MM.1S (cell line): Measurements from ENCODE around the gene COL3A1.

Experiments
- DNase-seq: peaks from one replicate; pipeline ENCODE4 v3.0.0-alpha.2; 2015
- H2AFZ ChIP-seq: fragments of 300-600 bp; sonication (generic); 2 replicates; pipeline ENCODE4 v1.6.0; 2016; ENCODE audit warnings: antibody characterized with exemption, low read length
- H3F3A ChIP-seq: fragments of 300-600 bp; sonication (generic); 2 replicates; pipeline ENCODE4 v1.6.1; 2016; ENCODE audit warnings: mild to moderate bottlenecking, antibody characterized with exemption, low read length, moderate library complexity, mixed read lengths; ENCODE audit not compliant: insufficient read depth
- H3K27ac ChIP-seq: fragments of 300-600 bp; sonication (generic); 2 replicates; pipeline ENCODE4 v1.5.1; 2016; ENCODE audit warnings: mild to moderate bottlenecking, low read length
- H3K27me3 ChIP-seq: fragments of 300-600 bp; sonication (generic); replicated peaks from 2 replicates; pipeline ENCODE4 v1.6.0; 2016; ENCODE audit warnings: low read length; ENCODE audit not compliant: insufficient read depth
- H3K36me3 ChIP-seq: fragments of 300-600 bp; sonication (generic); replicated peaks from 2 replicates; pipeline ENCODE4 v1.6.1; 2016; ENCODE audit warnings: mild to moderate bottlenecking, low read length, mixed read lengths; ENCODE audit not compliant: insufficient read depth
- H3K4me1 ChIP-seq: fragments of 300-600 bp; sonication (generic); 2 replicates; pipeline ENCODE4 v1.6.1; 2016; ENCODE audit warnings: low read length, mixed read lengths
- H3K4me2 ChIP-seq: fragments of 300-600 bp; sonication (generic); 2 replicates; pipeline ENCODE4 v1.6.0; 2016; ENCODE audit warnings: low read depth, low read length
- H3K4me3 ChIP-seq: fragments of 300-600 bp; sonication (generic); 2 replicates; pipeline ENCODE4 v1.5.1; 2016; ENCODE audit warnings: low read length, mixed read lengths
- H3K79me2 ChIP-seq: fragments of 300-600 bp; sonication (generic); 2 replicates; pipeline ENCODE4 v1.6.1; 2016; ENCODE audit warnings: mixed run types, low read length, mixed read lengths
- H3K9ac ChIP-seq: fragments of 300-600 bp; sonication (generic); 2 replicates; pipeline ENCODE4 v1.6.1; 2016; ENCODE audit warnings: low read length, mixed read lengths
- H3K9me2 ChIP-seq: fragments of 300-600 bp; sonication (generic); replicated peaks from 2 replicates; pipeline ENCODE4 v1.6.1; 2016; ENCODE audit warnings: mild to moderate bottlenecking, low read length, mixed read lengths; ENCODE audit not compliant: insufficient read depth
- H3K9me3 ChIP-seq: fragments of 300-600 bp; sonication (generic); replicated peaks from 2 replicates; pipeline ENCODE4 v1.6.1; 2016; ENCODE audit warnings: mild to moderate bottlenecking, low read length, mixed read lengths; ENCODE audit not compliant: insufficient read depth
- H4K20me1 ChIP-seq: fragments of 300-600 bp; sonication (generic); 2 replicates; pipeline ENCODE4 v1.6.1; 2016; ENCODE audit warnings: mild to moderate bottlenecking, low read length, moderate library complexity, mixed read lengths; ENCODE audit not compliant: insufficient read depth
- EZH2 ChIP-seq: fragments of 300-600 bp; sonication (generic); optimal IDR thresholded peaks from 2 replicates; pipeline ENCODE3; 2017; ENCODE audit warnings: low read depth, mild to moderate bottlenecking, antibody characterized with exemption, low read length, mixed read lengths
- EZH2phosphoT487 ChIP-seq: fragments of 300-600 bp; sonication (generic); IDR thresholded peaks from 2 replicates; pipeline ENCODE4 v1.6.1; 2018; ENCODE audit warnings: antibody characterized with exemption, low read length
- TF ChIP-seq, protein P1 (sequence below): fragments of 300-600 bp; sonication (generic); IDR thresholded peaks from 2 replicates; pipeline ENCODE4 v1.5.1; 2016; ENCODE audit warnings: antibody characterized with exemption, low read length, mixed read lengths

COL3A1 gene

DNA sequence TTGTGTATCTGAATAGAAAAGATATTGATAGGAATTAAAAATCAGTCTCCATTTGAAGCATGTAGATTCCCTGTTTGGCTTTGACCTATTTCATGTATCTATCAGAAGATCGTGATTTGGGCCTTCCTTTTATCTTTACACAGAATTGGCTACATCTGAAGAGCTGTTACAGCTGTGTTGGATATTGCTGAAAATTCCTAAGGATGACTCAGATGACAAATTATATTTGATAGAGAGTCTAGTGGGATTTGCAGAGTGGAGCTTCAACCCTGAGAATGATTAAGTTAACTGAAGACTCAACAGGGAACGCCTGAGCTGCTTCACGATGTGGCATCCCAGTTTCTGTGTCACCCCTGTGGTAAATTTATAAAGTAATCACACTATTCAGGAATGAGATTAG is 4.9 kb upstream of the COL3A1 start:
- no peaks in the 10 kb centered on the region; the same call in 1 of the 2 replicates for H4K20me1 ChIP-seq
- TF ChIP-seq EZH2phosphoT487 = no peak
- TF ChIP-seq, protein P1, sequence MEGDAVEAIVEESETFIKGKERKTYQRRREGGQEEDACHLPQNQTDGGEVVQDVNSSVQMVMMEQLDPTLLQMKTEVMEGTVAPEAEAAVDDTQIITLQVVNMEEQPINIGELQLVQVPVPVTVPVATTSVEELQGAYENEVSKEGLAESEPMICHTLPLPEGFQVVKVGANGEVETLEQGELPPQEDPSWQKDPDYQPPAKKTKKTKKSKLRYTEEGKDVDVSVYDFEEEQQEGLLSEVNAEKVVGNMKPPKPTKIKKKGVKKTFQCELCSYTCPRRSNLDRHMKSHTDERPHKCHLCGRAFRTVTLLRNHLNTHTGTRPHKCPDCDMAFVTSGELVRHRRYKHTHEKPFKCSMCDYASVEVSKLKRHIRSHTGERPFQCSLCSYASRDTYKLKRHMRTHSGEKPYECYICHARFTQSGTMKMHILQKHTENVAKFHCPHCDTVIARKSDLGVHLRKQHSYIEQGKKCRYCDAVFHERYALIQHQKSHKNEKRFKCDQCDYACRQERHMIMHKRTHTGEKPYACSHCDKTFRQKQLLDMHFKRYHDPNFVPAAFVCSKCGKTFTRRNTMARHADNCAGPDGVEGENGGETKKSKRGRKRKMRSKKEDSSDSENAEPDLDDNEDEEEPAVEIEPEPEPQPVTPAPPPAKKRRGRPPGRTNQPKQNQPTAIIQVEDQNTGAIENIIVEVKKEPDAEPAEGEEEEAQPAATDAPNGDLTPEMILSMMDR = no peak
- TF ChIP-seq EZH2 = no peak
- no peaks in the 10 kb centered on the region for H3K4me1 ChIP-seq
- H3K36me3 ChIP-seq = no peaks in the 10 kb centered on the region
- no peaks in the 10 kb centered on the region for H3F3A ChIP-seq
- no peak overlapping the region for H2AFZ ChIP-seq
- no peak overlapping the region for H3K27ac ChIP-seq
- DNase-seq = no peak
- no peaks in the 10 kb centered on the region for H3K9me3 ChIP-seq
- H3K27me3 ChIP-seq = no peaks in the 10 kb centered on the region
- H3K4me3 ChIP-seq = no peak overlapping the region
- no peaks in the 10 kb centered on the region for H3K79me2 ChIP-seq
- no peak overlapping the region for H3K4me2 ChIP-seq
- no peak overlapping the region for H3K9ac ChIP-seq
- H3K9me2 ChIP-seq = no peaks in the 10 kb centered on the region

DNA sequence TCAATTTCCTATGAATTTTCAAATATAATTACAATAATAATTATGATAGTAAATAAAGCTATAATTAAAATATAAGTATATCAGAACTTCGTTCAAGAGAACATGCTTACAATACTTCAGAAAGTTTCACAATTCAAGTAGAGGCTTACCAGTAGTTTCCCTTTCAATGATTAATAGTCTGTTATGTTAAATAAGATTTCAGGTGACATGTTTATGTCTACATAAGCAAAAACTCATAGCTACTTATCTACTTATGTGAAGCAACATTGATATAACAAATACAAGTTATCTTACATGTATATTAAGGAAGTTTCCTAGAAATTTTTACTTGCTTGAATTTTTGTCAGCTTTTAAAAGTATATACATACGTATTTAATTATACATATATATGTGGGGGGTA is 4.5 kb upstream of the COL3A1 start:
- no peak overlapping the region for H3K27ac ChIP-seq
- H3K9me3 ChIP-seq = no peaks in the 10 kb centered on the region
- no peak overlapping the region for H3K4me3 ChIP-seq
- no peak overlapping the region for H3K4me2 ChIP-seq
- no peak for DNase-seq
- no peaks in the 10 kb centered on the region; the same call in 1 of the 2 replicates for H4K20me1 ChIP-seq
- no peaks in the 10 kb centered on the region for H3K79me2 ChIP-seq
- H2AFZ ChIP-seq = no peak overlapping the region
- H3K9me2 ChIP-seq = no peaks in the 10 kb centered on the region
- H3K4me1 ChIP-seq = no peaks in the 10 kb centered on the region
- no peak for TF ChIP-seq EZH2phosphoT487
- H3K27me3 ChIP-seq = no peaks in the 10 kb centered on the region
- no peak overlapping the region for H3K9ac ChIP-seq
- no peaks in the 10 kb centered on the region for H3K36me3 ChIP-seq
- no peaks in the 10 kb centered on the region for H3F3A ChIP-seq

DNA sequence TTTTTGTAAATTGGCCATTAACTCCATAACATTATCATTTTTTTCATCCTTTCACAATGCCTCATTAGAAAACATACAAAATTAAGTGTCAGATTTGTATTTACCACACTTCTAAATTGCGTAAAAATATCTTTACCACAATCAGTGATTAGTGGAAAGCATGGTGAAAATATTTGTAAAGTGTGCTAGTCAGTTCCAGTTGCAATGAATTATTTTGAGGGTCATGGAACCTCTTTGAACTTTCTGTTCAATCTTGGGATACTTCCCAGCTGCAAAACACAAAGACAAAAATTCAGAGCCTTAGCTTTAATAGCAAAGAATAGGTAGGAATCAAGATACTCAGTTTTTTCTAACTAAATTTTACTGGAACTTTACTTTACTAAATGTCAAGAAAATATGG is 4.0 kb upstream of the COL3A1 start:
- no peak for DNase-seq
- H3K4me2 ChIP-seq = no peak overlapping the region

DNA sequence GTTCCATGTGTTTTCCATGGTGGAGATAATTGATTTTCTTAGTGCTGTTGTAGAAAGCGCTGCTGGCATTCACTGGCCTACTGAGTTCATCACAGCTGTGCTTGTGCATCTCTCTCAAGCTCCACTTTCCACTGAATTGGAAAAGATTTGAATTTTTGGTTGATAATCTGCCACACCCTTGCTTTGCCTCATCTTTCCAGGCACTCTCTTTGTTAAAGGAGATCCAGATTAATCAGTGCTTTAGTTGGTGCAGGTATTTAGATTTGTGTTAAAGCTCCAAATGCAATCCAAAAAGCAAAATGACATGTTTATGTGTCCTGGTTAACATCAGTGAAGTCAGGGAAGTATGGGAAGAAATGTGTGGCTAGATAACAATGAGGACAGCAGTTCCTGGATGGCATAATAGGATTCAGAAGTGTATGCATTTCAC is 2.7 kb upstream of the COL3A1 start:
- no peak overlapping the region for H3K9ac ChIP-seq
- no peaks in the 10 kb centered on the region for H3K9me3 ChIP-seq
- H3K4me2 ChIP-seq = no peak overlapping the region
- no peak overlapping the region for H3K27ac ChIP-seq
- no peaks in the 10 kb centered on the region for H3F3A ChIP-seq
- H3K79me2 ChIP-seq = no peaks in the 10 kb centered on the region
- no peaks in the 10 kb centered on the region for H3K27me3 ChIP-seq
- no peaks in the 10 kb centered on the region; the same call in 1 of the 2 replicates for H4K20me1 ChIP-seq
- no peak for DNase-seq
- TF ChIP-seq, protein P1 = no peak
- TF ChIP-seq EZH2phosphoT487 (no peak), EZH2 (no peak)
- no peaks in the 10 kb centered on the region for H3K4me1 ChIP-seq
- H3K36me3 ChIP-seq = no peaks in the 10 kb centered on the region
- H2AFZ ChIP-seq = no peak overlapping the region
- H3K4me3 ChIP-seq = no peak overlapping the region
- H3K9me2 ChIP-seq = no peaks in the 10 kb centered on the region

More for the DNA sequence above, 4.0 kb upstream of the COL3A1 start:
- H3K9ac ChIP-seq = no peak overlapping the region
- no peaks in the 10 kb centered on the region for H3K79me2 ChIP-seq
- no peaks in the 10 kb centered on the region for H3K9me2 ChIP-seq
- H3K27me3 ChIP-seq = no peaks in the 10 kb centered on the region
- H3K36me3 ChIP-seq = no peaks in the 10 kb centered on the region
- H2AFZ ChIP-seq = no peak overlapping the region
- no peaks in the 10 kb centered on the region; the same call in 1 of the 2 replicates for H4K20me1 ChIP-seq
- no peak for TF ChIP-seq EZH2
- TF ChIP-seq EZH2phosphoT487 = no peak
- TF ChIP-seq, protein P1 = no peak
- no peak overlapping the region for H3K4me3 ChIP-seq
- H3F3A ChIP-seq = no peaks in the 10 kb centered on the region
- no peaks in the 10 kb centered on the region for H3K4me1 ChIP-seq
- H3K27ac ChIP-seq = no peak overlapping the region
- no peaks in the 10 kb centered on the region for H3K9me3 ChIP-seq
